Skeletal muscle cell (primary cell): ENCODE results near the gene ASB6.
A peak's percentile ranks its signal among the peaks of the same experiment; 100 is the strongest.
"Not testable (repeated sequence)": the region's sequence is repeated elsewhere in the genome, so short reads cannot be mapped to it uniquely, and the experiment has no call there.

Experiments used
- DNase-seq: peaks from one replicate; pipeline ENCODE4 v3.0.0-alpha.2; 2010; ENCODE audit warnings: low read depth
- H3K4me3 ChIP-seq: 2 replicates; pipeline ENCODE4 v1.5.1; 2011; ENCODE audit warnings: low read depth, mild to moderate bottlenecking, control low read depth, low read length, moderate library complexity

ASB6 gene

GRCh38 chr9:129669141-129669718 is 27.3 kb upstream of the ASB6 start:
- peak; percentile 27 for DNase-seq
- no peak overlapping the region for H3K4me3 ChIP-seq

GRCh38 chr9:129667850-129668249 is 25.9 kb upstream of the ASB6 start:
- H3K4me3 ChIP-seq: no peak overlapping the region
- no peak for DNase-seq

- no peak for DNase-seq
- no peak overlapping the region for H3K4me3 ChIP-seq
These were observed 25.4 kb upstream of the ASB6 start for GRCh38 chr9:129667378-129667777.

GRCh38 chr9:129666575-129666974 is 24.6 kb upstream of the ASB6 start:
- H3K4me3 ChIP-seq: peak overlapping the region; percentile 24
- no peak for DNase-seq

- H3K4me3 ChIP-seq: peak overlapping the region; percentile 24
- DNase-seq: no peak
These were observed 24.0 kb upstream of the ASB6 start for GRCh38 chr9:129665814-129666520.

- DNase-seq: no peak
- H3K4me3 ChIP-seq: peak within 1 kb of the TSS; percentile 30
These were observed 23.4 kb upstream of the ASB6 start, which contains the start of gene PRRX2 for GRCh38 chr9:129665389-129665775. PRRX2 (plus strand) TSS chr9:129665647; CDS start chr9:129665868, 221 bp downstream.

GRCh38 chr9:129664746-129665388 is 22.9 kb upstream of the ASB6 start:
- DNase-seq: no peak
- H3K4me3 ChIP-seq: peak overlapping the region; percentile 30

- H3K4me3 ChIP-seq, DNase-seq: not testable (repeated sequence)
These were observed 20.3 kb upstream of the ASB6 start for GRCh38 chr9:129662239-129662638.

GRCh38 chr9:129661029-129661428 is 19.1 kb upstream of the ASB6 start:
- DNase-seq: no peak
- no peak overlapping the region for H3K4me3 ChIP-seq

- H3K4me3 ChIP-seq: no peak overlapping the region
- peak; percentile 42 for DNase-seq
These were observed 14.9 kb upstream of the ASB6 start for GRCh38 chr9:129656795-129657390.

GRCh38 chr9:129655696-129656095 is 13.7 kb upstream of the ASB6 start:
- no peak for DNase-seq
- H3K4me3 ChIP-seq: no peak overlapping the region

GRCh38 chr9:129655154-129655553 is 13.2 kb upstream of the ASB6 start:
- DNase-seq: no peak

GRCh38 chr9:129654554-129655040 is 12.6 kb upstream of the ASB6 start:
- no peak overlapping the region for H3K4me3 ChIP-seq
- no peak for DNase-seq

More at GRCh38 chr9:129655154-129655553, 13.2 kb upstream of the ASB6 start:
- no peak overlapping the region for H3K4me3 ChIP-seq

- H3K4me3 ChIP-seq: no peak overlapping the region
These were observed 12.0 kb upstream of the ASB6 start for GRCh38 chr9:129653823-129654553.

GRCh38 chr9:129650680-129651235 is 8.8 kb upstream of the ASB6 start:
- no peak overlapping the region for H3K4me3 ChIP-seq
- no peak for DNase-seq

More at GRCh38 chr9:129653823-129654553, 12.0 kb upstream of the ASB6 start:
- DNase-seq: no peak

- no peak overlapping the region for H3K4me3 ChIP-seq
- no peak for DNase-seq
These were observed 8.1 kb upstream of the ASB6 start for GRCh38 chr9:129649726-129650679.

GRCh38 chr9:129648764-129649115 is 6.8 kb upstream of the ASB6 start:
- no peak for DNase-seq
- no peak overlapping the region for H3K4me3 ChIP-seq

- no peak overlapping the region for H3K4me3 ChIP-seq
- DNase-seq: no peak
These were observed 6.3 kb upstream of the ASB6 start for GRCh38 chr9:129648092-129648763.
